B cell (primary cell): Measurements from ENCODE around the gene ZNF81.

Experiments
- EZH2 ChIP-seq: IDR thresholded peaks from 2 replicates; pipeline ENCODE4 v1.6.1; 2012; ENCODE audit warnings: borderline replicate concordance, low read depth, mild to moderate bottlenecking, moderate library complexity, low read length; ENCODE audit not compliant: insufficient read depth, poor library complexity, severe bottlenecking
- TF ChIP-seq, protein P1 (sequence below): fragments of 200-600 bp; IDR thresholded peaks from one replicate; pipeline ENCODE4 v1.8.0; 2022; ENCODE audit warnings: antibody characterized with exemption, mild to moderate bottlenecking

DNA sequence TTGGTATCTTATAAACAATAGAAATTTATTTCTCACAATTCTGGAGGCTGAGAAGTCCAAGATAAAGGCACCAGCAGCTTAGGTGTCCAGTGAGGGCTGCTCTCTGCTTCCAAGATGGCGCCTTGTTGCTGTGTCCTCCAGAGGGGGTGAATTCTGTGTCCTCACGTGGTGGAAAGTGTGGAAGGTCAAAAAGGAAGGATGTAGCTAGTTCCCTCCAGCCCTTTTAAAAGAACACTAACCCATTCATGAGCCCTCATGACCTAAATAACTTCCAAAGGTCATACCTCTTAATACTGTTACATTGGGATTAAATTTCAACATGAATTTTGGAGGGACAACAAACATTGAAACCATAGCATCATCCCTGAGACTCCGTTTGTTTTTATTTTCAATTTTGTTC, 48.8 kb downstream of the ZNF81 start:
- TF ChIP-seq, protein P1, sequence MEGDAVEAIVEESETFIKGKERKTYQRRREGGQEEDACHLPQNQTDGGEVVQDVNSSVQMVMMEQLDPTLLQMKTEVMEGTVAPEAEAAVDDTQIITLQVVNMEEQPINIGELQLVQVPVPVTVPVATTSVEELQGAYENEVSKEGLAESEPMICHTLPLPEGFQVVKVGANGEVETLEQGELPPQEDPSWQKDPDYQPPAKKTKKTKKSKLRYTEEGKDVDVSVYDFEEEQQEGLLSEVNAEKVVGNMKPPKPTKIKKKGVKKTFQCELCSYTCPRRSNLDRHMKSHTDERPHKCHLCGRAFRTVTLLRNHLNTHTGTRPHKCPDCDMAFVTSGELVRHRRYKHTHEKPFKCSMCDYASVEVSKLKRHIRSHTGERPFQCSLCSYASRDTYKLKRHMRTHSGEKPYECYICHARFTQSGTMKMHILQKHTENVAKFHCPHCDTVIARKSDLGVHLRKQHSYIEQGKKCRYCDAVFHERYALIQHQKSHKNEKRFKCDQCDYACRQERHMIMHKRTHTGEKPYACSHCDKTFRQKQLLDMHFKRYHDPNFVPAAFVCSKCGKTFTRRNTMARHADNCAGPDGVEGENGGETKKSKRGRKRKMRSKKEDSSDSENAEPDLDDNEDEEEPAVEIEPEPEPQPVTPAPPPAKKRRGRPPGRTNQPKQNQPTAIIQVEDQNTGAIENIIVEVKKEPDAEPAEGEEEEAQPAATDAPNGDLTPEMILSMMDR = no peak
- no peak for TF ChIP-seq EZH2
